IMR-90 (cell line): Measurements from ENCODE around the gene VPS26C. TPM values are rescaled to one million over a fixed set of nuclear protein-coding genes. Genes with fewer than 3 reads are reported as not detected.

Experiments
- ATAC-seq: fragments of 200-7000 bp; cut with Tn5 transposase; 2 replicates; pipeline ENCODE4 v1.9.1; 2020; ENCODE audit warnings: low read depth, mild to moderate bottlenecking, moderate library complexity
- BruUV-seq: library from RNA; stranded (reverse); fragments of 400-500 nt; replicated peaks from 2 replicates; lab custom pipeline; 2021; lab: Mats Ljungman, UMichigan
- CTCF ChIA-PET: fragments of 300-600 bp; formaldehyde crosslinking; extraction: SDS; loops from one replicate; lab custom pipeline; 2021; ENCODE audit warnings: antibody characterized with exemption; lab: Yijun Ruan, JAX
- POLR2A ChIA-PET: fragments of 300-600 bp; sonication (Branson Sonifier 250); formaldehyde crosslinking; loops from one replicate; lab custom pipeline; 2022; ENCODE audit warnings: antibody characterized with exemption; ENCODE audit not compliant: unreplicated experiment; lab: Charles Lee
- DNase-seq: peaks from one replicate; pipeline ENCODE4 v3.0.0; 2013
- H2AFZ ChIP-seq: replicated peaks from 2 replicates; pipeline ENCODE3; 2013; ENCODE audit warnings: low read length, mild to moderate bottlenecking; ENCODE audit not compliant: poor library complexity
- H2AK5ac ChIP-seq: 2 replicates; pipeline ENCODE4 v1.6.1; 2013; ENCODE audit warnings: low read depth, low read length, inconsistent platforms
- H2AK9ac ChIP-seq: replicated peaks from 2 replicates; pipeline ENCODE3; 2013; ENCODE audit warnings: mild to moderate bottlenecking, low read depth, low read length, moderate library complexity; ENCODE audit not compliant: poor library complexity
- H2BK120ac ChIP-seq: 2 replicates; pipeline ENCODE4 v1.6.1; 2013; ENCODE audit warnings: low read depth, low read length, inconsistent platforms
- H2BK15ac ChIP-seq: 3 replicates; pipeline ENCODE4 v1.6.1; 2013; ENCODE audit warnings: low read depth, low read length, inconsistent platforms
- H2BK20ac ChIP-seq: 2 replicates; pipeline ENCODE4 v1.6.1; 2013; ENCODE audit warnings: low read depth, mild to moderate bottlenecking, inconsistent platforms, low read length, moderate library complexity
- H2BK5ac ChIP-seq: 2 replicates; pipeline ENCODE4 v1.6.1; 2013; ENCODE audit warnings: mild to moderate bottlenecking, low read depth, low read length, inconsistent platforms; ENCODE audit not compliant: poor library complexity, severe bottlenecking
- H3K14ac ChIP-seq: replicated peaks from 2 replicates; pipeline ENCODE4 v1.6.1; 2013; ENCODE audit warnings: low read depth, low read length, inconsistent platforms
- H3K18ac ChIP-seq: 2 replicates; pipeline ENCODE4 v1.6.1; 2013; ENCODE audit warnings: low read depth, low read length, control low read depth
- H3K23ac ChIP-seq: 2 replicates; pipeline ENCODE4 v1.6.1; 2013; ENCODE audit warnings: low read depth, low read length, inconsistent platforms
- H3K27ac ChIP-seq: 2 replicates; pipeline ENCODE4 v1.5.1; 2013; ENCODE audit warnings: mild to moderate bottlenecking, control low read depth, low read length; ENCODE audit not compliant: insufficient read depth
- H3K27me3 ChIP-seq: 2 replicates; pipeline ENCODE4 v1.6.1; 2013; ENCODE audit warnings: low read length; ENCODE audit not compliant: control insufficient read depth, insufficient read depth
- H3K36me3 ChIP-seq: 2 replicates; pipeline ENCODE4 v1.6.1; 2013; ENCODE audit warnings: low read length, mixed read lengths; ENCODE audit not compliant: control insufficient read depth, insufficient read depth
- H3K4ac ChIP-seq: 2 replicates; pipeline ENCODE4 v1.6.1; 2013; ENCODE audit warnings: low read depth, low read length, inconsistent platforms
- H3K4me1 ChIP-seq: 2 replicates; pipeline ENCODE4 v1.6.1; 2013; ENCODE audit warnings: low read length, mixed read lengths; ENCODE audit not compliant: control insufficient read depth, insufficient read depth
- H3K4me2 ChIP-seq: 2 replicates; pipeline ENCODE4 v1.6.1; 2013; ENCODE audit warnings: low read depth, mild to moderate bottlenecking, control low read depth, low read length, moderate library complexity
- H3K4me3 ChIP-seq: 2 replicates; pipeline ENCODE4 v1.5.1; 2013; ENCODE audit warnings: low read depth, mild to moderate bottlenecking, control low read depth, low read length, moderate library complexity; ENCODE audit not compliant: insufficient read depth
- H3K56ac ChIP-seq: 2 replicates; pipeline ENCODE4 v1.6.1; 2013; ENCODE audit warnings: low read length, inconsistent platforms; ENCODE audit not compliant: insufficient read depth; ENCODE audit errors: extremely low read depth
- H3K79me1 ChIP-seq, 2 experiments: 2 replicates each; pipeline ENCODE4 v1.6.1; 2013; ENCODE audit warnings: low read length in 2 of 2, inconsistent platforms in 1 of 2, low read depth in 1 of 2
- H3K9ac ChIP-seq: 2 replicates; pipeline ENCODE4 v1.6.1; 2013; ENCODE audit warnings: low read depth, low read length, control low read depth
- H3K9me1 ChIP-seq: 2 replicates; pipeline ENCODE4 v1.6.1; 2013; ENCODE audit warnings: low read length, inconsistent platforms; ENCODE audit not compliant: insufficient read depth
- H3K9me3 ChIP-seq: 2 replicates; pipeline ENCODE4 v1.6.1; 2013; ENCODE audit warnings: low read length; ENCODE audit not compliant: control insufficient read depth, insufficient read depth
- H4K20me1 ChIP-seq: 2 replicates; pipeline ENCODE4 v1.6.1; 2013; ENCODE audit warnings: low read length, inconsistent platforms; ENCODE audit not compliant: insufficient read depth
- H4K5ac ChIP-seq: 2 replicates; pipeline ENCODE4 v1.6.1; 2013; ENCODE audit warnings: mild to moderate bottlenecking, low read depth, low read length, control low read depth
- H4K8ac ChIP-seq, 2 experiments: 2 replicates each; pipeline ENCODE4 v1.6.1; 2013; ENCODE audit warnings: low read depth in 2 of 2, low read length in 2 of 2, control low read depth in 1 of 2, inconsistent platforms in 1 of 2
- H4K91ac ChIP-seq: 2 replicates; pipeline ENCODE4 v1.6.1; 2013; ENCODE audit warnings: low read depth, low read length, inconsistent platforms; ENCODE audit not compliant: insufficient read depth
- FOS ChIP-seq: fragments of 150-350 bp; IDR thresholded peaks from 2 replicates; pipeline ENCODE4 v1.6.1; 2016; ENCODE audit warnings: low read depth, low read length
- MAFK ChIP-seq: IDR thresholded peaks from 2 replicates; pipeline ENCODE4 v1.6.1; 2012; ENCODE audit warnings: low read depth, low read length, improper control_type of control experiment
- WGBS, 2 experiments: methylation state at CpG; one replicate each; pipeline versions ENCODE4 v1.1.5 to v1.1.7; 2013; ENCODE audit warnings: missing lambda C conversion rate in 2 of 2; ENCODE audit not compliant: insufficient read length in 1 of 2; ENCODE audit errors: extremely low coverage in 2 of 2; 5-methylcytosine and 5-hydroxymethylcytosine counted together
- dilution Hi-C: fragments of 300-500 bp; cut with HindIII; formaldehyde crosslinking; loops from one replicate; pipeline ENCODE4 v1.14.3; 2018; ENCODE audit warnings: low sequenced_read_pairs; ENCODE audit not compliant: unreplicated experiment
- in situ Hi-C: fragments of 300-500 bp; cut with MboI; formaldehyde crosslinking; loops from 3 replicates; pipeline ENCODE4 v1.14.3; 2019; ENCODE audit warnings: low sequenced_read_pairs, inconsistent platforms, mixed read lengths
- intact Hi-C: fragments of 100-400 bp; cut with micrococcal nuclease; formaldehyde crosslinking; loops from 2 replicates; pipeline ENCODE4 v1.10.0; 2022
- polyA plus RNA-seq, 3 experiments: library from polyadenylated mRNA; depleted of rRNA; stranded (reverse); fragments of >200 nt; gene quantifications; 2 replicates each; pipeline ENCODE4 v1.2.3, GENCODE V29; 2012; ENCODE audit warnings: low replicate concordance in 1 of 3
- total RNA-seq: library from RNA; depleted of rRNA; stranded (reverse); fragments of >200 nt; gene quantifications from 2 replicates; pipeline ENCODE4 v1.2.3, GENCODE V29; 2012

Gene VPS26C
- total and polyA plus RNA-seq, 2 of the 4 experiments (the other 2 are of a cell fraction), result 30.0 to 36.6 TPM

DNA sequence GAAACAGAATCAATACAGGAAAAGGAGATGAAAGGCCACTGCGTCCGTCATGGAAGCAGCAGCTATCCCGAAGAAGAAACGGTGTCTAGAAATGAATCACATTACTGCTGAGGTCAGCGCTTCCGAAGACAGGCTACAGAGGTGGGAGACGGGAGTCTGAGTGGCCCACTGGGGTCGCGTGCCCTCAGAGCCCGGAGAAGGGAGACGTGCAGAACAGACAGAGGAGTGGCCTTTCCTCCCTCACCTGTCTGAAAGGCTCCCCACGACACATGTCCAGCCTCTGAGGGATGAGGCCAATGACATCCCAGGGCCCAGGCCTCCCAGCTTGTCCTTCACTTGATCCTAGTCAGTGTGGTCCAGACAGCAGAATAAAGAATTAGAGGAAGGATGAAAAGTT, 35.9 kb downstream of the VPS26C start:
- ChIA-PET CTCF (no interaction called here), POLR2A (no interaction called here)
- in situ Hi-C loops (no loop called here), intact Hi-C loops (no loop called here), dilution Hi-C loops (no loop called here)
- no peaks in the 10 kb centered on the region for H3K9me3 ChIP-seq
- H3K23ac ChIP-seq, result no peak overlapping the region
- H3K4ac ChIP-seq, result no peak overlapping the region
- no peak overlapping the region for H2AFZ ChIP-seq
- peaks cover 66% of the 10 kb centered on the region for H3K36me3 ChIP-seq
- no peak overlapping the region for H2BK120ac ChIP-seq
- H3K4me3 ChIP-seq, result no peak overlapping the region
- no peak overlapping the region for H4K5ac ChIP-seq
- 88% methylated on average over 5 of the region's 12 CpGs; no CpG with 5 or more reads in 1 of the 2 experiments for WGBS, 2 experiments
- TF ChIP-seq FOS, result no peak
- TF ChIP-seq MAFK, result peak; percentile 97
- no peak overlapping the region for H3K9ac ChIP-seq
- H4K91ac ChIP-seq, result no peak overlapping the region
- no peak overlapping the region for H4K8ac ChIP-seq
- H2BK5ac ChIP-seq, result no peak overlapping the region
- H4K20me1 ChIP-seq, result no peaks in the 10 kb centered on the region
- H3K79me1 ChIP-seq, result peaks cover 9 to 21% of the 10 kb centered on the region in 2 experiments; a peak in 3 of 4 replicates
- BruUV-seq, result no TSS peak
- no peaks in the 10 kb centered on the region for H3K27me3 ChIP-seq
- no peak overlapping the region for H2AK9ac ChIP-seq
- no peak overlapping the region for H3K56ac ChIP-seq
- no peak overlapping the region for H3K14ac ChIP-seq
- no peaks in the 10 kb centered on the region for H3K4me1 ChIP-seq
- no peak overlapping the region for H2AK5ac ChIP-seq
- H2BK15ac ChIP-seq, result no peak overlapping the region
- DNase-seq (no peak), ATAC-seq (no peak)
- H3K4me2 ChIP-seq, result no peak overlapping the region
- peaks cover 4% of the 10 kb centered on the region; the same call in 1 of the 2 replicates for H3K9me1 ChIP-seq
- no peak overlapping the region for H2BK20ac ChIP-seq
- no peak overlapping the region for H3K27ac ChIP-seq
- H3K18ac ChIP-seq, result no peak overlapping the region
